ENCODE data around the gene NPHP1.

DNA sequence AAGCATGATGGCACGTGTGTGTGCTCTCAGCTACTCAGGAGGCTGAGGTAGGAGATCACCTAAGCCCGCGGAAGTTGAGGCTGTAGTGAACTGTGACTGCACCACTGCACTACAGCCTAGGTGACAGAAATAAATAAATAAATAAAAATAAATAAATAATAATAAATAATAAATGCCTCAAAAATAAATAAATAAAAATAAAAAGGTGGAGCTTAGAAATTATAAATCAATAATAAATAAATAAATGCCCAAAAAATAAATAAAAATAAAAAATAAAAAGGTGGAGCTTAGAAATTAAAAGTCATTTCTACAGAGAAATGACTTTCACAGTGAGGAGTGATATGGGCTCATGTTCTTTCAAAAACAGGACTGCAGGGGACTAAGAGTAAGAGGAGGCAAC is 83.2 kb downstream of the NPHP1 start:
- TF ChIP-seq, protein P1, sequence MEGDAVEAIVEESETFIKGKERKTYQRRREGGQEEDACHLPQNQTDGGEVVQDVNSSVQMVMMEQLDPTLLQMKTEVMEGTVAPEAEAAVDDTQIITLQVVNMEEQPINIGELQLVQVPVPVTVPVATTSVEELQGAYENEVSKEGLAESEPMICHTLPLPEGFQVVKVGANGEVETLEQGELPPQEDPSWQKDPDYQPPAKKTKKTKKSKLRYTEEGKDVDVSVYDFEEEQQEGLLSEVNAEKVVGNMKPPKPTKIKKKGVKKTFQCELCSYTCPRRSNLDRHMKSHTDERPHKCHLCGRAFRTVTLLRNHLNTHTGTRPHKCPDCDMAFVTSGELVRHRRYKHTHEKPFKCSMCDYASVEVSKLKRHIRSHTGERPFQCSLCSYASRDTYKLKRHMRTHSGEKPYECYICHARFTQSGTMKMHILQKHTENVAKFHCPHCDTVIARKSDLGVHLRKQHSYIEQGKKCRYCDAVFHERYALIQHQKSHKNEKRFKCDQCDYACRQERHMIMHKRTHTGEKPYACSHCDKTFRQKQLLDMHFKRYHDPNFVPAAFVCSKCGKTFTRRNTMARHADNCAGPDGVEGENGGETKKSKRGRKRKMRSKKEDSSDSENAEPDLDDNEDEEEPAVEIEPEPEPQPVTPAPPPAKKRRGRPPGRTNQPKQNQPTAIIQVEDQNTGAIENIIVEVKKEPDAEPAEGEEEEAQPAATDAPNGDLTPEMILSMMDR (conservative IDR thresholded peaks at IDR 0.05; ENCODE audit: low read depth, low read length): no peak
- no peak for TF ChIP-seq SMC3 (IDR thresholded peaks at IDR 0.05; ENCODE audit: low read depth, low read length)
